HepG2 (cell line): Measurements from ENCODE around the gene ACTN1. TPM values are rescaled to one million over a fixed set of nuclear protein-coding genes. Genes with fewer than 3 reads are reported as not detected.

ENCODE experiments used
- AHR ChIP-seq: IDR thresholded peaks from 2 replicates; pipeline ENCODE4 v1.6.1; 2018; ENCODE audit warnings: missing genetic modification reagents, missing compliant biosample characterization
- EZH2 ChIP-seq: conservative IDR thresholded peaks from 2 replicates; pipeline ENCODE4 v1.6.1; 2012; ENCODE audit warnings: mild to moderate bottlenecking, low read depth, low read length, moderate library complexity
- HNRNPK ChIP-seq: fragments of 200-400 bp; formaldehyde crosslinking; IDR thresholded peaks from 2 replicates; pipeline ENCODE4 v1.6.1; 2018; ENCODE audit warnings: low read length, low read depth, moderate library complexity, mild to moderate bottlenecking; ENCODE audit not compliant: poor library complexity, severe bottlenecking
- ZC3H4 ChIP-seq: sonication (generic); formaldehyde crosslinking; IDR thresholded peaks from 2 replicates; pipeline ENCODE4 v1.4.0; 2020; ENCODE audit warnings: missing genetic modification reagents, borderline replicate concordance
- ZNF317 ChIP-seq: sonication (generic); formaldehyde crosslinking; IDR thresholded peaks from 2 replicates; pipeline ENCODE4 v1.5.0; 2020; ENCODE audit warnings: mild to moderate bottlenecking, missing genetic modification reagents
- ZNF556 ChIP-seq: sonication (generic); formaldehyde crosslinking; IDR thresholded peaks from 2 replicates; pipeline ENCODE4 v1.4.0; 2020; ENCODE audit warnings: mild to moderate bottlenecking, missing genetic modification reagents, borderline replicate concordance
- polyA plus RNA-seq, 8 experiments: library from polyadenylated mRNA; depleted of rRNA in 3 of 8; stranded (reverse) in 7 of 8; unstranded in 1 of 8; fragments of >200 nt; fragmentation: Illumina TruSeq in 4 of 8; extraction: Trizol in 4 of 8; gene quantifications; 2 replicates each; pipeline versions ENCODE4 v1.2.1 to v1.2.3, GENCODE V29; 2011 to 2016; ENCODE audit warnings: low read depth in 4 of 8, missing spikeins in 1 of 8, mixed read lengths in 1 of 8; ENCODE audit not compliant: insufficient read depth in 1 of 8
- total RNA-seq, 5 experiments: library from RNA; depleted of rRNA; stranded (reverse); fragments of >200 nt; fragmentation: Illumina TruSeq; extraction: Trizol; gene quantifications; 2 replicates each; pipeline ENCODE4 v1.2.3, GENCODE V29; 2016; ENCODE audit warnings: low read depth in 1 of 5
- TF ChIP-seq, protein P1 (sequence below): sonication (generic); formaldehyde crosslinking; IDR thresholded peaks from 2 replicates; pipeline ENCODE4 v1.4.0; 2020; ENCODE audit warnings: missing genetic modification reagents, borderline replicate concordance
- TF ChIP-seq, protein P2 (sequence below): sonication (generic); formaldehyde crosslinking; IDR thresholded peaks from 2 replicates; pipeline ENCODE4 v1.5.0; 2020; ENCODE audit warnings: mild to moderate bottlenecking, missing genetic modification reagents
- TF ChIP-seq, protein P3 (sequence below): sonication (generic); formaldehyde crosslinking; IDR thresholded peaks from 2 replicates; pipeline ENCODE4 v1.4.0; 2020; ENCODE audit warnings: missing genetic modification reagents
- TF ChIP-seq, protein P4 (sequence below): sonication (generic); formaldehyde crosslinking; IDR thresholded peaks from 2 replicates; pipeline ENCODE4 v1.4.0; 2020; ENCODE audit warnings: mild to moderate bottlenecking, missing genetic modification reagents
- TF ChIP-seq, protein P5 (sequence below): IDR thresholded peaks from 2 replicates; pipeline ENCODE4 v1.6.1; 2016; ENCODE audit warnings: control low read depth
- TF ChIP-seq, protein P6 (sequence below): sonication (generic); formaldehyde crosslinking; conservative IDR thresholded peaks from 2 replicates; pipeline ENCODE4 v1.8.1; 2023; ENCODE audit warnings: missing genetic modification reagents

ACTN1 gene
- total and polyA plus RNA-seq, 2 of the 13 experiments (the other 11 are each of a cell fraction or from before 2014, with no cell fraction given): 58.6 to 162 TPM

DNA sequence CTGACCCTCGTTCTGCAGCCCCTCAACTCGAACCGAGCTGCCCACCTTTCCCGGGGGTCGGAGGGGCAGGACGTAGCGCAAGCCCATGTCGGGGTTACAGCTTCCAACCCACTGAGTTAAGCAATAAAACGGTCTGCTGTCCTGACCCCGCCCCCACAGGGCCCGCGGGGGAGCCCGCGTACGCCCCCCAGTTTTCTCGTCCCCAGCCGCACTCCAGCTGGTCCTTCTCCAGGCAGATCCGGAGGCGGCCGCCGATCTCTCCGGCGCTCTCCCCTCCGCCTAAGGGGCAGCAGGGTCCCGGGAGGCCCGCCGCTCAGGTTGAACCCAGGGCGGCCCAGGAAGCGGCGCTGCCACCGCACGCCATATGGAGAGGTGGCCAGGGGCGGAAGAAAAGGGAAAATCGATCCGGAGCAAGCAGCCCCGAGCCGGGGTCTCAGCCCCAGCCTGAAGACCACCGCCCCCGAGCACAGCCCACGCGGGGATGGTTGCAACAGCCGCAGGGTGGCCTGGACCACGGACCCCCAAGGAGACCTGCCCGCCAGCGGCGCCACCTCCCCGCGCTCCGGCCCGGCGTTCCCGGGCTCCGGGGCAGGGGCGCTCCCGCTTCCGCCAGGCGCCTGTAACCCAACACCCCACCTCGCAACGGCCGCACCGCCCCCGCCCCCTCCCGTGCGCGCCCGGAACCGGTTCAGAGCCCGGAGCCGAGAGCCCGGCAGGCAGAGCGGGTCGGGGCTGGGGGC is 760 bp downstream of the ACTN1 start (continued):
- TF ChIP-seq ZNF556 (CRISPR knock-in tag) (no peak), HNRNPK (peak; percentile 59), ZNF317 (peak; percentile 74; the same call in 1 of the 2 replicates), AHR (CRISPR knock-in tag) (no peak), EZH2 (no peak), ZC3H4 (0 out of 2 replicates have a peak, but pooled peaks have one; percentile 58)
- TF ChIP-seq, protein P1, sequence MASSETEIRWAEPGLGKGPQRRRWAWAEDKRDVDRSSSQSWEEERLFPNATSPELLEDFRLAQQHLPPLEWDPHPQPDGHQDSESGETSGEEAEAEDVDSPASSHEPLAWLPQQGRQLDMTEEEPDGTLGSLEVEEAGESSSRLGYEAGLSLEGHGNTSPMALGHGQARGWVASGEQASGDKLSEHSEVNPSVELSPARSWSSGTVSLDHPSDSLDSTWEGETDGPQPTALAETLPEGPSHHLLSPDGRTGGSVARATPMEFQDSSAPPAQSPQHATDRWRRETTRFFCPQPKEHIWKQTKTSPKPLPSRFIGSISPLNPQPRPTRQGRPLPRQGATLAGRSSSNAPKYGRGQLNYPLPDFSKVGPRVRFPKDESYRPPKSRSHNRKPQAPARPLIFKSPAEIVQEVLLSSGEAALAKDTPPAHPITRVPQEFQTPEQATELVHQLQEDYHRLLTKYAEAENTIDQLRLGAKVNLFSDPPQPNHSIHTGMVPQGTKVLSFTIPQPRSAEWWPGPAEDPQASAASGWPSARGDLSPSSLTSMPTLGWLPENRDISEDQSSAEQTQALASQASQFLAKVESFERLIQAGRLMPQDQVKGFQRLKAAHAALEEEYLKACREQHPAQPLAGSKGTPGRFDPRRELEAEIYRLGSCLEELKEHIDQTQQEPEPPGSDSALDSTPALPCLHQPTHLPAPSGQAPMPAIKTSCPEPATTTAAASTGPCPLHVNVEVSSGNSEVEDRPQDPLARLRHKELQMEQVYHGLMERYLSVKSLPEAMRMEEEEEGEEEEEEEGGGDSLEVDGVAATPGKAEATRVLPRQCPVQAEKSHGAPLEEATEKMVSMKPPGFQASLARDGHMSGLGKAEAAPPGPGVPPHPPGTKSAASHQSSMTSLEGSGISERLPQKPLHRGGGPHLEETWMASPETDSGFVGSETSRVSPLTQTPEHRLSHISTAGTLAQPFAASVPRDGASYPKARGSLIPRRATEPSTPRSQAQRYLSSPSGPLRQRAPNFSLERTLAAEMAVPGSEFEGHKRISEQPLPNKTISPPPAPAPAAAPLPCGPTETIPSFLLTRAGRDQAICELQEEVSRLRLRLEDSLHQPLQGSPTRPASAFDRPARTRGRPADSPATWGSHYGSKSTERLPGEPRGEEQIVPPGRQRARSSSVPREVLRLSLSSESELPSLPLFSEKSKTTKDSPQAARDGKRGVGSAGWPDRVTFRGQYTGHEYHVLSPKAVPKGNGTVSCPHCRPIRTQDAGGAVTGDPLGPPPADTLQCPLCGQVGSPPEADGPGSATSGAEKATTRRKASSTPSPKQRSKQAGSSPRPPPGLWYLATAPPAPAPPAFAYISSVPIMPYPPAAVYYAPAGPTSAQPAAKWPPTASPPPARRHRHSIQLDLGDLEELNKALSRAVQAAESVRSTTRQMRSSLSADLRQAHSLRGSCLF (CRISPR knock-in tag): no peak
- TF ChIP-seq, protein P2, sequence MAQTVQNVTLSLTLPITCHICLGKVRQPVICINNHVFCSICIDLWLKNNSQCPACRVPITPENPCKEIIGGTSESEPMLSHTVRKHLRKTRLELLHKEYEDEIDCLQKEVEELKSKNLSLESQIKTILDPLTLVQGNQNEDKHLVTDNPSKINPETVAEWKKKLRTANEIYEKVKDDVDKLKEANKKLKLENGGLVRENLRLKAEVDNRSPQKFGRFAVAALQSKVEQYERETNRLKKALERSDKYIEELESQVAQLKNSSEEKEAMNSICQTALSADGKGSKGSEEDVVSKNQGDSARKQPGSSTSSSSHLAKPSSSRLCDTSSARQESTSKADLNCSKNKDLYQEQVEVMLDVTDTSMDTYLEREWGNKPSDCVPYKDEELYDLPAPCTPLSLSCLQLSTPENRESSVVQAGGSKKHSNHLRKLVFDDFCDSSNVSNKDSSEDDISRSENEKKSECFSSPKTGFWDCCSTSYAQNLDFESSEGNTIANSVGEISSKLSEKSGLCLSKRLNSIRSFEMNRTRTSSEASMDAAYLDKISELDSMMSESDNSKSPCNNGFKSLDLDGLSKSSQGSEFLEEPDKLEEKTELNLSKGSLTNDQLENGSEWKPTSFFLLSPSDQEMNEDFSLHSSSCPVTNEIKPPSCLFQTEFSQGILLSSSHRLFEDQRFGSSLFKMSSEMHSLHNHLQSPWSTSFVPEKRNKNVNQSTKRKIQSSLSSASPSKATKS (CRISPR knock-in tag): no peak
- TF ChIP-seq, protein P3, sequence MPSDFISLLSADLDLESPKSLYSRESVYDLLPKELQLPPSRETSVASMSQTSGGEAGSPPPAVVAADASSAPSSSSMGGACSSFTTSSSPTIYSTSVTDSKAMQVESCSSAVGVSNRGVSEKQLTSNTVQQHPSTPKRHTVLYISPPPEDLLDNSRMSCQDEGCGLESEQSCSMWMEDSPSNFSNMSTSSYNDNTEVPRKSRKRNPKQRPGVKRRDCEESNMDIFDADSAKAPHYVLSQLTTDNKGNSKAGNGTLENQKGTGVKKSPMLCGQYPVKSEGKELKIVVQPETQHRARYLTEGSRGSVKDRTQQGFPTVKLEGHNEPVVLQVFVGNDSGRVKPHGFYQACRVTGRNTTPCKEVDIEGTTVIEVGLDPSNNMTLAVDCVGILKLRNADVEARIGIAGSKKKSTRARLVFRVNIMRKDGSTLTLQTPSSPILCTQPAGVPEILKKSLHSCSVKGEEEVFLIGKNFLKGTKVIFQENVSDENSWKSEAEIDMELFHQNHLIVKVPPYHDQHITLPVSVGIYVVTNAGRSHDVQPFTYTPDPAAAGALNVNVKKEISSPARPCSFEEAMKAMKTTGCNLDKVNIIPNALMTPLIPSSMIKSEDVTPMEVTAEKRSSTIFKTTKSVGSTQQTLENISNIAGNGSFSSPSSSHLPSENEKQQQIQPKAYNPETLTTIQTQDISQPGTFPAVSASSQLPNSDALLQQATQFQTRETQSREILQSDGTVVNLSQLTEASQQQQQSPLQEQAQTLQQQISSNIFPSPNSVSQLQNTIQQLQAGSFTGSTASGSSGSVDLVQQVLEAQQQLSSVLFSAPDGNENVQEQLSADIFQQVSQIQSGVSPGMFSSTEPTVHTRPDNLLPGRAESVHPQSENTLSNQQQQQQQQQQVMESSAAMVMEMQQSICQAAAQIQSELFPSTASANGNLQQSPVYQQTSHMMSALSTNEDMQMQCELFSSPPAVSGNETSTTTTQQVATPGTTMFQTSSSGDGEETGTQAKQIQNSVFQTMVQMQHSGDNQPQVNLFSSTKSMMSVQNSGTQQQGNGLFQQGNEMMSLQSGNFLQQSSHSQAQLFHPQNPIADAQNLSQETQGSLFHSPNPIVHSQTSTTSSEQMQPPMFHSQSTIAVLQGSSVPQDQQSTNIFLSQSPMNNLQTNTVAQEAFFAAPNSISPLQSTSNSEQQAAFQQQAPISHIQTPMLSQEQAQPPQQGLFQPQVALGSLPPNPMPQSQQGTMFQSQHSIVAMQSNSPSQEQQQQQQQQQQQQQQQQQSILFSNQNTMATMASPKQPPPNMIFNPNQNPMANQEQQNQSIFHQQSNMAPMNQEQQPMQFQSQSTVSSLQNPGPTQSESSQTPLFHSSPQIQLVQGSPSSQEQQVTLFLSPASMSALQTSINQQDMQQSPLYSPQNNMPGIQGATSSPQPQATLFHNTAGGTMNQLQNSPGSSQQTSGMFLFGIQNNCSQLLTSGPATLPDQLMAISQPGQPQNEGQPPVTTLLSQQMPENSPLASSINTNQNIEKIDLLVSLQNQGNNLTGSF (CRISPR knock-in tag): no peak
- TF ChIP-seq, protein P4, sequence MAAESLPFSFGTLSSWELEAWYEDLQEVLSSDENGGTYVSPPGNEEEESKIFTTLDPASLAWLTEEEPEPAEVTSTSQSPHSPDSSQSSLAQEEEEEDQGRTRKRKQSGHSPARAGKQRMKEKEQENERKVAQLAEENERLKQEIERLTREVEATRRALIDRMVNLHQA (CRISPR knock-in tag): no peak
- TF ChIP-seq, protein P5, sequence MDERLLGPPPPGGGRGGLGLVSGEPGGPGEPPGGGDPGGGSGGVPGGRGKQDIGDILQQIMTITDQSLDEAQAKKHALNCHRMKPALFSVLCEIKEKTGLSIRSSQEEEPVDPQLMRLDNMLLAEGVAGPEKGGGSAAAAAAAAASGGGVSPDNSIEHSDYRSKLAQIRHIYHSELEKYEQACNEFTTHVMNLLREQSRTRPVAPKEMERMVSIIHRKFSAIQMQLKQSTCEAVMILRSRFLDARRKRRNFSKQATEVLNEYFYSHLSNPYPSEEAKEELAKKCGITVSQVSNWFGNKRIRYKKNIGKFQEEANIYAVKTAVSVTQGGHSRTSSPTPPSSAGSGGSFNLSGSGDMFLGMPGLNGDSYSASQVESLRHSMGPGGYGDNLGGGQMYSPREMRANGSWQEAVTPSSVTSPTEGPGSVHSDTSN (CRISPR knock-in tag): no peak
- TF ChIP-seq, protein P6, sequence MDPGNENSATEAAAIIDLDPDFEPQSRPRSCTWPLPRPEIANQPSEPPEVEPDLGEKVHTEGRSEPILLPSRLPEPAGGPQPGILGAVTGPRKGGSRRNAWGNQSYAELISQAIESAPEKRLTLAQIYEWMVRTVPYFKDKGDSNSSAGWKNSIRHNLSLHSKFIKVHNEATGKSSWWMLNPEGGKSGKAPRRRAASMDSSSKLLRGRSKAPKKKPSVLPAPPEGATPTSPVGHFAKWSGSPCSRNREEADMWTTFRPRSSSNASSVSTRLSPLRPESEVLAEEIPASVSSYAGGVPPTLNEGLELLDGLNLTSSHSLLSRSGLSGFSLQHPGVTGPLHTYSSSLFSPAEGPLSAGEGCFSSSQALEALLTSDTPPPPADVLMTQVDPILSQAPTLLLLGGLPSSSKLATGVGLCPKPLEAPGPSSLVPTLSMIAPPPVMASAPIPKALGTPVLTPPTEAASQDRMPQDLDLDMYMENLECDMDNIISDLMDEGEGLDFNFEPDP: no peak
